ENCODE measurements around the gene COG7. TPM values are rescaled to one million over a fixed set of nuclear protein-coding genes. Genes with fewer than 3 reads are reported as not detected.

COG7 gene
- total RNA-seq, 2 donors from 2014 or later: 9.0 to 11.2 TPM

GRCh38 chr16:23433261-23433920, 19.6 kb downstream of the COG7 start:
- H3K36me3 ChIP-seq: peaks cover 46% of the 10 kb centered on the region
- H3K4me3 ChIP-seq: no peak overlapping the region
- DNase-seq (ENCODE audit: low spot score): no peak
- H3K9me3 ChIP-seq: no peaks in the 10 kb centered on the region
- no peak for TF ChIP-seq CTCF (IDR thresholded peaks at IDR 0.05)
- no peak overlapping the region for H3K27ac ChIP-seq
- H3K4me1 ChIP-seq: no peaks in the 10 kb centered on the region
- no peaks in the 10 kb centered on the region for H3K27me3 ChIP-seq

GRCh38 chr16:23432176-23433128, 20.5 kb downstream of the COG7 start:
- no peaks in the 10 kb centered on the region for H3K4me1 ChIP-seq
- no peak for DNase-seq (ENCODE audit: low spot score)
- no peak overlapping the region for H3K4me3 ChIP-seq
- peaks cover 44% of the 10 kb centered on the region for H3K36me3 ChIP-seq
- no peak overlapping the region for H3K27ac ChIP-seq
- no peak for TF ChIP-seq CTCF (IDR thresholded peaks at IDR 0.05)
- H3K9me3 ChIP-seq: no peaks in the 10 kb centered on the region
- H3K27me3 ChIP-seq: no peaks in the 10 kb centered on the region

- Histone ChIP-seq H3K27me3 (no peaks in the 10 kb centered on the region), H3K9me3 (no peaks in the 10 kb centered on the region), H3K4me3 (no peak overlapping the region), H3K36me3 (peaks cover 37% of the 10 kb centered on the region), H3K27ac (no peak overlapping the region), H3K4me1 (peaks cover 0 to 15% of the 10 kb centered on the region in 2 donors)
- TF ChIP-seq CTCF (IDR thresholded peaks at IDR 0.05): no peak
- no peak for DNase-seq (ENCODE audit: low spot score)
Observed at GRCh38 chr16:23428351-23428750, 24.6 kb downstream of the COG7 start.

- DNase-seq (ENCODE audit: low spot score): no peak
- H3K27ac ChIP-seq: peak overlapping the region; percentile 76 to 83
- TF ChIP-seq CTCF (IDR thresholded peaks at IDR 0.05): no peak
- no peaks in the 10 kb centered on the region for H3K27me3 ChIP-seq
- peaks cover 0 to 18% of the 10 kb centered on the region in 2 donors for H3K4me1 ChIP-seq
- no peaks in the 10 kb centered on the region for H3K9me3 ChIP-seq
- no peak overlapping the region for H3K4me3 ChIP-seq
- H3K36me3 ChIP-seq: peaks cover 7% of the 10 kb centered on the region
Observed at GRCh38 chr16:23424292-23424958, 28.6 kb downstream of the COG7 start.

- peak; percentile 87 for DNase-seq (ENCODE audit: low spot score)
- Histone ChIP-seq H3K4me3 (no peak overlapping the region), H3K4me1 (peaks cover 0 to 18% of the 10 kb centered on the region in 2 donors), H3K36me3 (peaks cover 4% of the 10 kb centered on the region), H3K27me3 (no peaks in the 10 kb centered on the region), H3K9me3 (no peaks in the 10 kb centered on the region), H3K27ac (peak overlapping the region; percentile 76 to 83)
- TF ChIP-seq CTCF (IDR thresholded peaks at IDR 0.05): no peak
Observed at GRCh38 chr16:23423496-23424049, 29.4 kb downstream of the COG7 start.
